ENCODE data around the gene GET4. TPM values are rescaled to one million over a fixed set of nuclear protein-coding genes. Genes with fewer than 3 reads are reported as not detected.

Gene GET4
- total RNA-seq, 2 experiments from 2014 or later, result 84.4 to 96.4 TPM

DNA sequence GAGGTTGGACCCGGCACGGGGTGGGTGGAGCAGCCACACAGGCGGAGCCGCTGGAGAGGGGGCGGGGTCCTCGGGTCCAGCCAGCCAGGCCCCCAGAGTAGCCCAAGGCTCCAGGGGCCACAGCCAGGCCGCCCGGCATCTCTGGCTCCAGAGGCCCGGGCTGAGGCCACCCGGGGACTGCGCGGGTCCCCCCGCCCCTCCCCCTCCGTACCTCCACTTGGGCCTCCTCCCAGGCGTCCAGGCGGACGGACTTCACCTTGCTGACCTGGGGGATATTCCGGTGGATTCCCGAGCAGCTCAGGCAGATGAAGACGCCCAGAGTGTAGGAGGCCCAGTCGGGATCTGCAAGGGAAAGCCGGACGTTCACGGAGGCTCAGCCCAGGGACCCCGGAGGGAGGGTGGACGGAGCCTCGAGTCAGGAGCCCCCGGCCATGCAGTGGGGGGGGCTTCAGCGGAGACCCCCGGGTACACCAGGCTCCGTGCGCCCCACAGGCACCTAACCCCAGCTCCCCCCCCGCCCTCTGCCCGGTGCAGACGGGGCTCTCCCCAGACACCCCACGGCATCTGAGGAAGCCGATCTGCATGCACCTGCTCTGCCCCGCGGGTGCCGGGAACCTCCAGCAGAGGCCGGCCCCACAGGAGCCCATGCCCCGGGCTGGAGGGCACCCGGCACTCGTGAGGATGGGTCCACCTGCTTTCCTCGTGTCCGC lies 59.0 kb downstream of the GET4 start:
- ATAC-seq (ENCODE audit: poor library complexity) (no peak), DNase-seq (no peak)
- TF ChIP-seq, protein P1, sequence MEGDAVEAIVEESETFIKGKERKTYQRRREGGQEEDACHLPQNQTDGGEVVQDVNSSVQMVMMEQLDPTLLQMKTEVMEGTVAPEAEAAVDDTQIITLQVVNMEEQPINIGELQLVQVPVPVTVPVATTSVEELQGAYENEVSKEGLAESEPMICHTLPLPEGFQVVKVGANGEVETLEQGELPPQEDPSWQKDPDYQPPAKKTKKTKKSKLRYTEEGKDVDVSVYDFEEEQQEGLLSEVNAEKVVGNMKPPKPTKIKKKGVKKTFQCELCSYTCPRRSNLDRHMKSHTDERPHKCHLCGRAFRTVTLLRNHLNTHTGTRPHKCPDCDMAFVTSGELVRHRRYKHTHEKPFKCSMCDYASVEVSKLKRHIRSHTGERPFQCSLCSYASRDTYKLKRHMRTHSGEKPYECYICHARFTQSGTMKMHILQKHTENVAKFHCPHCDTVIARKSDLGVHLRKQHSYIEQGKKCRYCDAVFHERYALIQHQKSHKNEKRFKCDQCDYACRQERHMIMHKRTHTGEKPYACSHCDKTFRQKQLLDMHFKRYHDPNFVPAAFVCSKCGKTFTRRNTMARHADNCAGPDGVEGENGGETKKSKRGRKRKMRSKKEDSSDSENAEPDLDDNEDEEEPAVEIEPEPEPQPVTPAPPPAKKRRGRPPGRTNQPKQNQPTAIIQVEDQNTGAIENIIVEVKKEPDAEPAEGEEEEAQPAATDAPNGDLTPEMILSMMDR (IDR thresholded peaks at IDR 0.05), result no peak
- Mint-ChIP-seq H3K4me3 (no peak overlapping the region), H3K27ac (no peak overlapping the region), H3K27me3 (no peaks in the 10 kb centered on the region), H3K36me3 (ENCODE audit: low read depth) (no peaks in the 10 kb centered on the region), H3K4me1 (ENCODE audit: low read depth) (no peaks in the 10 kb centered on the region), H3K9me3 (no peaks in the 10 kb centered on the region)
- no peaks in the 10 kb centered on the region for H3K27me3 ChIP-seq (ENCODE audit: control insufficient read depth in 1 of 2, insufficient read depth in 2 of 2, low read length in 2 of 2)
- ChIA-PET CTCF (no interaction called here), POLR2A (no interaction called here)
- peaks cover 0 to 3% of the 10 kb centered on the region in 2 experiments for H3K9me3 ChIP-seq (ENCODE audit: control insufficient read depth in 1 of 2, insufficient read depth in 1 of 2, low read length in 2 of 2)
- no peaks in the 10 kb centered on the region for H3K36me3 ChIP-seq (ENCODE audit: insufficient read depth, low read length)
- no peak overlapping the region for H3K4me3 ChIP-seq (ENCODE audit: low read length)
- no peak overlapping the region for H3K27ac ChIP-seq (ENCODE audit: low read depth in 1 of 2, low read length in 2 of 2)
- H3K4me1 ChIP-seq (ENCODE audit: insufficient read depth, low read length), result peaks cover 8% of the 10 kb centered on the region
- intact Hi-C loops (cut with DNase I, micrococcal nuclease), result no loop called here

- POLR2A ChIA-PET, result no interaction called here
- Histone ChIP-seq H3K9me3 (ENCODE audit: control insufficient read depth in 1 of 2, insufficient read depth in 1 of 2, low read length in 2 of 2) (peaks cover 0 to 5% of the 10 kb centered on the region in 2 experiments), H3K4me3 (ENCODE audit: low read length) (no peak overlapping the region), H3K36me3 (ENCODE audit: insufficient read depth, low read length) (no peaks in the 10 kb centered on the region), H3K27ac (ENCODE audit: low read depth in 1 of 2, low read length in 2 of 2) (no peak overlapping the region), H3K27me3 (ENCODE audit: control insufficient read depth in 1 of 2, insufficient read depth in 2 of 2, low read length in 2 of 2) (no peaks in the 10 kb centered on the region), H3K4me1 (ENCODE audit: insufficient read depth, low read length) (peaks cover 8% of the 10 kb centered on the region)
- Mint-ChIP-seq H3K27me3 (peaks cover under 1% of the 10 kb centered on the region), H3K9me3 (no peaks in the 10 kb centered on the region), H3K4me1 (ENCODE audit: low read depth) (no peaks in the 10 kb centered on the region), H3K4me3 (no peak overlapping the region), H3K36me3 (ENCODE audit: low read depth) (no peaks in the 10 kb centered on the region), H3K27ac (no peak overlapping the region)
- CTCF ChIA-PET, result no interaction called here
- ATAC-seq (ENCODE audit: poor library complexity) (no peak), DNase-seq (no peak)
- TF ChIP-seq, protein P1 (IDR thresholded peaks at IDR 0.05), result no peak
- intact Hi-C loops (cut with DNase I, micrococcal nuclease), result no loop called here
These were observed 59.6 kb downstream of the GET4 start for GRCh38 chr7:935874-936385.

DNA sequence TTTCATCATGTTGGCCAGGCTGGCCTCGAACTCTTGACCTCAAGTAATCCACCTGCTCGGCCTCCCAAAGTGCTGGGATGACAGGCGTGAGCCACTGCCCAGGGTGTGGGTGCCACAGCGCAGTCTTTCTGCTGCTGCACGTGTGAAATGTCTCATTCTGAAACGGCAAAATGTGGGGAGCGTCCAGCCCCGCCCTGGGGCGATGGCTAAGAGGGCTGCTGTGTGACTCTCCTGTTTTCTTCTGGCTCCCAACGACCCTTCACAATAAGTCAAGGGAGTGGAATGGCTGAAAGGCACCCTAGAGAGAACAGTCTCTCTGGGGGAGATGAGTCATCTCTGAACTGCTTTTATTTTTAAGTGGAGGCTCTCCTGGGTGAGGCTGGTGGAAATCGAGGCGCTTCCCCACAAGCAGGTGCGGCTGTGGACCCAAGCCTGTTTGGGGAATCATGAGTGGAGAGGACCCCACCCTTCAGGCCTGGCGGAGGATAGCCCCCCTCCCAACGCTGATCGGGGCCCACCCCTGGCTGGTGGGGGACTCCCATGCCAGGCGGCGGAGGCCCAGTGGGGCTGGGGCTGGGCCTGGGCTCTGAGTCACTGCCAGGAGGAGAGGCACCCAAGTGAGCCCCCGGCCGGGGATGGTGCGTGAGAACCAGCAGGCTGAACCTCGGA lies 60.2 kb downstream of the GET4 start:
- H3K9me3 Mint-ChIP-seq, result no peaks in the 10 kb centered on the region

More for the DNA sequence above, 60.2 kb downstream of the GET4 start:
- Mint-ChIP-seq H3K4me3 (no peak overlapping the region), H3K36me3 (ENCODE audit: low read depth) (no peaks in the 10 kb centered on the region), H3K4me1 (ENCODE audit: low read depth) (no peaks in the 10 kb centered on the region), H3K27ac (no peak overlapping the region), H3K27me3 (peaks cover 5% of the 10 kb centered on the region)
- intact Hi-C loops (cut with DNase I, micrococcal nuclease), result no loop called here
- no peak overlapping the region for H3K4me3 ChIP-seq (ENCODE audit: low read length)
- ATAC-seq (ENCODE audit: poor library complexity) (peak; percentile 41), DNase-seq (no peak)
- no peaks in the 10 kb centered on the region for H3K27me3 ChIP-seq (ENCODE audit: control insufficient read depth in 1 of 2, insufficient read depth in 2 of 2, low read length in 2 of 2)
- no peaks in the 10 kb centered on the region for H3K36me3 ChIP-seq (ENCODE audit: insufficient read depth, low read length)
- no peak overlapping the region for H3K27ac ChIP-seq (ENCODE audit: low read depth in 1 of 2, low read length in 2 of 2)
- ChIA-PET POLR2A (no interaction called here), CTCF (no interaction called here)
- peaks cover 0 to 5% of the 10 kb centered on the region in 2 experiments for H3K9me3 ChIP-seq (ENCODE audit: control insufficient read depth in 1 of 2, insufficient read depth in 1 of 2, low read length in 2 of 2)
- TF ChIP-seq, protein P1 (IDR thresholded peaks at IDR 0.05), result no peak
- H3K4me1 ChIP-seq (ENCODE audit: insufficient read depth, low read length), result peaks cover 8% of the 10 kb centered on the region

Data from CD4-positive, alpha-beta T cell (primary cell).